Kidney (tissue), 14 donors: ENCODE results near the gene CD226. TPM values are rescaled to one million over a fixed set of nuclear protein-coding genes. Genes with fewer than 3 reads are reported as not detected.

ENCODE experiments used
- DNase-seq, 5 donors: peaks; one replicate each; pipeline ENCODE4 v3.0.0-alpha.2; 2013 to 2020
- FAIRE-seq: peaks from 2 replicates; lab custom pipeline; 2012; peaks lifted over from hg19 to GRCh38; lab: Jason Lieb, UNC
- H3K27ac ChIP-seq, 2 donors: one replicate each; pipeline ENCODE4 v1.7.0; 2013; ENCODE audit warnings: low read depth in 2 of 2, low read length in 2 of 2, inconsistent platforms in 1 of 2
- H3K27me3 ChIP-seq: one replicate; pipeline ENCODE4 v1.7.1; 2013; ENCODE audit warnings: low read length, inconsistent platforms; ENCODE audit not compliant: control insufficient read depth, insufficient read depth
- H3K36me3 ChIP-seq, 3 donors: one replicate each; pipeline versions ENCODE4 v1.7.0 to v1.7.1; 2013; ENCODE audit warnings: low read length in 3 of 3, control low read depth in 1 of 3, inconsistent platforms in 1 of 3; ENCODE audit not compliant: insufficient read depth in 3 of 3, control insufficient read depth in 2 of 3
- H3K4me1 ChIP-seq, 3 donors: one replicate each; pipeline versions ENCODE4 v1.7.0 to v1.7.1; 2013; ENCODE audit warnings: low read length in 3 of 3, inconsistent platforms in 1 of 3, low read depth in 1 of 3; ENCODE audit not compliant: control insufficient read depth in 2 of 3, insufficient read depth in 2 of 3
- H3K4me3 ChIP-seq, 3 donors: one replicate each; pipeline versions ENCODE4 v1.7.0 to v1.8.1; 2013; ENCODE audit warnings: low read length in 3 of 3, control low read depth in 1 of 3, inconsistent platforms in 1 of 3
- H3K9ac ChIP-seq, 3 donors: one replicate each; pipeline versions ENCODE4 v1.7.0 to v1.7.1; 2013; ENCODE audit warnings: low read length in 3 of 3, control low read depth in 1 of 3, inconsistent platforms in 1 of 3
- H3K9me3 ChIP-seq, 3 donors: one replicate each; pipeline versions ENCODE4 v1.7.0 to v1.7.1; 2013; ENCODE audit warnings: low read length in 3 of 3, control low read depth in 1 of 3, inconsistent platforms in 1 of 3; ENCODE audit not compliant: control insufficient read depth in 2 of 3, insufficient read depth in 1 of 3
- intact Hi-C: fragments of 100-400 bp; cut with DNase I; formaldehyde crosslinking; loops from one replicate; pipeline ENCODE4 v1.11.1; 2022
- polyA plus RNA-seq: library from polyadenylated mRNA; stranded (reverse); fragments of 350-450 nt; fragmentation: Illumina TruSeq; extraction: RNeasy Lipid Tissue Mini Kit (QIAGEN cat#74804); gene quantifications from one replicate; pipeline ENCODE4 v1.2.3, GENCODE V29; 2014; ENCODE audit warnings: low read depth, low replicate concordance; ENCODE audit not compliant: insufficient read depth
- total RNA-seq: library from RNA; stranded (reverse); fragmentation: NEBNext Ultra II Directional; extraction: Animal tissue kit (Norgen Biotek cat#: 25700); gene quantifications from one replicate; pipeline ENCODE4 v1.2.1, GENCODE V29; 2021
- TF ChIP-seq, protein P1 (sequence below): IDR thresholded peaks from 3 replicates; pipeline ENCODE4 v1.5.1; 2012; ENCODE audit warnings: mild to moderate bottlenecking, moderate library complexity, borderline replicate concordance; ENCODE audit not compliant: insufficient read depth; ENCODE audit errors: extremely low read depth
- donor health status: control.
- donor health status: control.
- donor health status: control.
- donor health status: control.
- donor health status: control.
- donor health status: DM: yes; HTN: yes; CAD: no.
- donor health status: Normal renal cell carcinoma (clear cell type).

CD226 gene
- total and polyA plus RNA-seq, 2 donors from 2014 or later: 0.28 to 5.0 TPM

DNA sequence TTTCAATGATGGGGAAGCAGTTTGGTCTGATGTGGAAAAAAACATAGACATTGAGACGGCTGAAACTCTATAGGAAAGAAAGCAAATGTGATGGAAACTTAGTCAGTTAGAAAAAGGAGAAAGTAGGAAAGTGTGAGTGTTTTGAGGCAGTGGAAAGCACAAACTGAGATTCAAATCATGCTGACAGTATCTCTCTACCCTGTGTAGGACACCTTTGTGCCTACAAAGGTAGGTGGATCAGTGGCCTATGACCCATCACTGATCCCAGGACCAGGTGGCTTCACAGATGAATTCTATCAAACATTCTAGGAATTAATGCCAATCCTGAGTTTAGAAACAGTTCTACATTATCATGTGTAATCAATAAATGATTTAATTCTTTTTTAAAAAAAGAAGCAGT lies 57.1 kb downstream of the CD226 start:
- FAIRE-seq (no peak), DNase-seq (no peak)
- H3K9ac ChIP-seq: no peak overlapping the region
- no peaks in the 10 kb centered on the region for H3K9me3 ChIP-seq
- H3K4me1 ChIP-seq: no peaks in the 10 kb centered on the region
- intact Hi-C loops: no loop called here
- H3K27ac ChIP-seq: no peak overlapping the region
- TF ChIP-seq, protein P1, sequence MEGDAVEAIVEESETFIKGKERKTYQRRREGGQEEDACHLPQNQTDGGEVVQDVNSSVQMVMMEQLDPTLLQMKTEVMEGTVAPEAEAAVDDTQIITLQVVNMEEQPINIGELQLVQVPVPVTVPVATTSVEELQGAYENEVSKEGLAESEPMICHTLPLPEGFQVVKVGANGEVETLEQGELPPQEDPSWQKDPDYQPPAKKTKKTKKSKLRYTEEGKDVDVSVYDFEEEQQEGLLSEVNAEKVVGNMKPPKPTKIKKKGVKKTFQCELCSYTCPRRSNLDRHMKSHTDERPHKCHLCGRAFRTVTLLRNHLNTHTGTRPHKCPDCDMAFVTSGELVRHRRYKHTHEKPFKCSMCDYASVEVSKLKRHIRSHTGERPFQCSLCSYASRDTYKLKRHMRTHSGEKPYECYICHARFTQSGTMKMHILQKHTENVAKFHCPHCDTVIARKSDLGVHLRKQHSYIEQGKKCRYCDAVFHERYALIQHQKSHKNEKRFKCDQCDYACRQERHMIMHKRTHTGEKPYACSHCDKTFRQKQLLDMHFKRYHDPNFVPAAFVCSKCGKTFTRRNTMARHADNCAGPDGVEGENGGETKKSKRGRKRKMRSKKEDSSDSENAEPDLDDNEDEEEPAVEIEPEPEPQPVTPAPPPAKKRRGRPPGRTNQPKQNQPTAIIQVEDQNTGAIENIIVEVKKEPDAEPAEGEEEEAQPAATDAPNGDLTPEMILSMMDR: no peak
- H3K36me3 ChIP-seq: no peaks in the 10 kb centered on the region
- no peak overlapping the region for H3K4me3 ChIP-seq
- H3K27me3 ChIP-seq: no peaks in the 10 kb centered on the region

- H3K4me3 ChIP-seq: no peak overlapping the region
- intact Hi-C loops: no loop called here
- no peaks in the 10 kb centered on the region for H3K4me1 ChIP-seq
- no peak for FAIRE-seq
- H3K27me3 ChIP-seq: no peaks in the 10 kb centered on the region
- no peaks in the 10 kb centered on the region for H3K36me3 ChIP-seq
- TF ChIP-seq, protein P1: no peak
- H3K27ac ChIP-seq: no peak overlapping the region
- no peak overlapping the region for H3K9ac ChIP-seq
- DNase-seq: no peak
- no peaks in the 10 kb centered on the region for H3K9me3 ChIP-seq
Measured at GRCh38 chr18:69889009-69889408, 58.7 kb downstream of the CD226 start.

DNA sequence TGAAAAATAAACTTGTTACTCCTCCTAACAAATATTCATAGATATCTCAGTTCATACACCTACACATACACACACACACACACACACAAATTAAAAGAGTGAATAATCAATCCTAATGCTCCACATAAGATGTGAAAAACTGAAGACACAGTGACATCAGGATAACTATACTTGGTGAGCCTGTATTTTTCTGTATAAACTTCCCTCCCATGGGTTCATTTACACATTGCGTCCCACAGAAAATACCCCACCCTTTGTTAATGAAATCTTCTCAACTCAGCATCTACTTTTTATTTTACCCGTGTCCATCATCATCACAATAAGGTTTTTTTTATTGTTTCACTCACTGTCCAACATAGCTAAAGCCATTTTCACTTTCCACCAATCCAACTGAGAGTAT lies 60.4 kb downstream of the CD226 start:
- FAIRE-seq (no peak), DNase-seq (no peak)
- H3K4me1 ChIP-seq: no peaks in the 10 kb centered on the region
- no peaks in the 10 kb centered on the region for H3K27me3 ChIP-seq
- H3K9me3 ChIP-seq: no peaks in the 10 kb centered on the region
- TF ChIP-seq, protein P1: no peak
- intact Hi-C loops: no loop called here
- H3K27ac ChIP-seq: no peak overlapping the region
- H3K9ac ChIP-seq: no peak overlapping the region
- H3K36me3 ChIP-seq: no peaks in the 10 kb centered on the region
- H3K4me3 ChIP-seq: no peak overlapping the region
